Suprapubic skin (tissue), 4 donors: ENCODE data around the gene DHX16.

ENCODE experiments used
- EP300 ChIP-seq: sonication (generic); formaldehyde crosslinking; IDR thresholded peaks from one replicate; pipeline ENCODE4 v1.6.1; 2017; ENCODE audit warnings: antibody characterized with exemption
- POLR2A ChIP-seq, 2 donors: fragments of 450-650 bp; IDR thresholded peaks; one replicate each; pipeline ENCODE4 v1.6.1; 2017; ENCODE audit warnings: antibody characterized with exemption in 2 of 2, mild to moderate bottlenecking in 2 of 2, moderate library complexity in 2 of 2
- POLR2AphosphoS5 ChIP-seq, 3 donors: sonication (generic); formaldehyde crosslinking; IDR thresholded peaks; one replicate each; pipeline ENCODE4 v1.6.1; 2017; ENCODE audit warnings: antibody characterized with exemption in 3 of 3
- TF ChIP-seq, protein P1 (sequence below), 2 donors: fragments of 200-600 bp in 1 of 2; fragments of 450-650 bp in 1 of 2; sonication (generic) in 1 of 2; IDR thresholded peaks; one replicate each; pipeline ENCODE4 v1.5.1; 2016 to 2019; ENCODE audit warnings: antibody characterized with exemption in 2 of 2, mild to moderate bottlenecking in 1 of 2, moderate library complexity in 1 of 2

DNA sequence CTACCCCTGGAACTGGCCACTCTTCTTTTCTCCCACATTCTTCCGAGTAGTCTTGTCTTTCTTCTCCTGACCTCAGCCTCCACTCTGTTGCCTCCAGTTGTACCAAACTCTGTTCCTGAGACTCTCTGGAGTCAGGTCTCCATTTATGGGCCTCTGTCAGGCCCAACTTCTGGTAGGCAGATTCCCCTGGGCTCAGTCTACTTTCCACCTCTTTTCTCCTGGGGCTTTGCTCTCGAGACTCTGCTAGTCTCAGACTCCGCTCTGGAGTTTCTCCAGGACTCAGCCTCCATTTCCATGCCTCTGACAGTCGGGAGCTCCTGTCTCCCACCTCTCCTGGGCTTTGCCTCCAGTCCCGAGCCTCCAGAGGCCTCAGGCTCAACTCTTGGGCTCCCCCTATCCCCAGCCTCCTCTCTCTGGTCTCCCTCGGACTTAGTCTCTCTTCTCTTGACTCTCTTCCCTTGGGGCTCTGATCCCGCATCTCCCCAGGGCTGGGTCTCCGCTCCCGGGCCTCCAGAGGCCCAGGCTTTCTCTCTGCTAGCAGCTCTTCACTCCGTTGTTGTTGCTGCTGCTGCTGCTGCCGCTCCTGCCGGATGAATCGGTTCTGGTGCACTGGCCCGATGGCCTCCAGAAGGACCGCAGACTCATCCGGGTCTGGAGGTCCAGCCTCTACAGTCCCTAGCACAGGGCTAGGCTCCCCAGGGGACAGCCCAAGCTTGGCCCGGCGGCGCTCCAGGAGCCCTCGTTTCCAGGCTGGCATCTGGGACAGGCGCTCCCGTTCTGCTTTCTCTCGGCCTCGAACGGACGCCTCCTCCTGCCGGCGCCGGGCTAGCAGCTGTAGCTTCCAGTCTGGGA is 12.6 kb upstream of the DHX16 start:
- TF ChIP-seq, protein P1, sequence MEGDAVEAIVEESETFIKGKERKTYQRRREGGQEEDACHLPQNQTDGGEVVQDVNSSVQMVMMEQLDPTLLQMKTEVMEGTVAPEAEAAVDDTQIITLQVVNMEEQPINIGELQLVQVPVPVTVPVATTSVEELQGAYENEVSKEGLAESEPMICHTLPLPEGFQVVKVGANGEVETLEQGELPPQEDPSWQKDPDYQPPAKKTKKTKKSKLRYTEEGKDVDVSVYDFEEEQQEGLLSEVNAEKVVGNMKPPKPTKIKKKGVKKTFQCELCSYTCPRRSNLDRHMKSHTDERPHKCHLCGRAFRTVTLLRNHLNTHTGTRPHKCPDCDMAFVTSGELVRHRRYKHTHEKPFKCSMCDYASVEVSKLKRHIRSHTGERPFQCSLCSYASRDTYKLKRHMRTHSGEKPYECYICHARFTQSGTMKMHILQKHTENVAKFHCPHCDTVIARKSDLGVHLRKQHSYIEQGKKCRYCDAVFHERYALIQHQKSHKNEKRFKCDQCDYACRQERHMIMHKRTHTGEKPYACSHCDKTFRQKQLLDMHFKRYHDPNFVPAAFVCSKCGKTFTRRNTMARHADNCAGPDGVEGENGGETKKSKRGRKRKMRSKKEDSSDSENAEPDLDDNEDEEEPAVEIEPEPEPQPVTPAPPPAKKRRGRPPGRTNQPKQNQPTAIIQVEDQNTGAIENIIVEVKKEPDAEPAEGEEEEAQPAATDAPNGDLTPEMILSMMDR (IDR thresholded peaks at IDR 0.05): no peak
- TF ChIP-seq POLR2A (IDR thresholded peaks at IDR 0.05) (no peak), EP300 (no peak), POLR2AphosphoS5 (IDR thresholded peaks at IDR 0.05) (no peak)
